ENCODE data around the gene IL1RN.
A peak's percentile ranks its signal among the peaks of the same experiment; 100 is the strongest.

The IL1RN gene

GRCh38 chr2:113149553-113150257 is 22.3 kb downstream of the IL1RN start:
- H3K9ac ChIP-seq (ENCODE audit: low read depth, low read length): no peak overlapping the region
- no peaks in the 10 kb centered on the region for H3K4me1 ChIP-seq (ENCODE audit: insufficient read depth, low read length)
- H3K27ac ChIP-seq (ENCODE audit: low read length): no peak overlapping the region
- no peaks in the 10 kb centered on the region for H3K36me3 ChIP-seq (ENCODE audit: insufficient read depth, low read depth, low read length)
- no peaks in the 10 kb centered on the region for H3K9me3 ChIP-seq (ENCODE audit: insufficient read depth, low read depth, low read length)
- no peaks in the 10 kb centered on the region; the same call in 1 of the 2 replicates for H3K27me3 ChIP-seq (ENCODE audit: insufficient read depth, low read length)
- H3K4me3 ChIP-seq (ENCODE audit: low read length): no peak overlapping the region

GRCh38 chr2:113150258-113150601 is 22.8 kb downstream of the IL1RN start:
- no peaks in the 10 kb centered on the region; the same call in 1 of the 2 replicates for H3K27me3 ChIP-seq (ENCODE audit: insufficient read depth, low read length)
- H3K4me3 ChIP-seq (ENCODE audit: low read length): no peak overlapping the region
- no peaks in the 10 kb centered on the region for H3K9me3 ChIP-seq (ENCODE audit: insufficient read depth, low read depth, low read length)
- H3K36me3 ChIP-seq (ENCODE audit: insufficient read depth, low read depth, low read length): no peaks in the 10 kb centered on the region
- no peak overlapping the region for H3K9ac ChIP-seq (ENCODE audit: low read depth, low read length)
- no peak overlapping the region for H3K27ac ChIP-seq (ENCODE audit: low read length)
- H3K4me1 ChIP-seq (ENCODE audit: insufficient read depth, low read length): no peaks in the 10 kb centered on the region

- Histone ChIP-seq H3K27ac (ENCODE audit: low read length) (no peak overlapping the region), H3K9me3 (ENCODE audit: insufficient read depth, low read depth, low read length) (no peaks in the 10 kb centered on the region), H3K4me3 (ENCODE audit: low read length) (no peak overlapping the region), H3K9ac (ENCODE audit: low read depth, low read length) (no peak overlapping the region), H3K4me1 (ENCODE audit: insufficient read depth, low read length) (peaks cover 6% of the 10 kb centered on the region; the same call in 1 of the 2 replicates), H3K36me3 (ENCODE audit: insufficient read depth, low read depth, low read length) (no peaks in the 10 kb centered on the region), H3K27me3 (ENCODE audit: insufficient read depth, low read length) (peaks cover 28% of the 10 kb centered on the region)
These were observed 27.9 kb downstream of the IL1RN start for GRCh38 chr2:113155331-113155730.

- Histone ChIP-seq H3K4me3 (ENCODE audit: low read length) (peak overlapping the region; percentile 70), H3K9me3 (ENCODE audit: insufficient read depth, low read depth, low read length) (no peaks in the 10 kb centered on the region), H3K27me3 (ENCODE audit: insufficient read depth, low read length) (peaks cover 28% of the 10 kb centered on the region), H3K27ac (ENCODE audit: low read length) (no peak overlapping the region), H3K4me1 (ENCODE audit: insufficient read depth, low read length) (peaks cover 6% of the 10 kb centered on the region; the same call in 1 of the 2 replicates), H3K36me3 (ENCODE audit: insufficient read depth, low read depth, low read length) (no peaks in the 10 kb centered on the region), H3K9ac (ENCODE audit: low read depth, low read length) (no peak overlapping the region; the same call in 1 of the 2 replicates)
These were observed 29.1 kb downstream of the IL1RN start for GRCh38 chr2:113156278-113157117.

- Histone ChIP-seq H3K9me3 (ENCODE audit: insufficient read depth, low read depth, low read length) (no peaks in the 10 kb centered on the region), H3K4me3 (ENCODE audit: low read length) (peak overlapping the region; percentile 70), H3K36me3 (ENCODE audit: insufficient read depth, low read depth, low read length) (no peaks in the 10 kb centered on the region), H3K27ac (ENCODE audit: low read length) (no peak overlapping the region), H3K27me3 (ENCODE audit: insufficient read depth, low read length) (peaks cover 28% of the 10 kb centered on the region), H3K4me1 (ENCODE audit: insufficient read depth, low read length) (peaks cover 6% of the 10 kb centered on the region; the same call in 1 of the 2 replicates), H3K9ac (ENCODE audit: low read depth, low read length) (peak overlapping the region; percentile 48; the same call in 1 of the 2 replicates)
These were observed 29.9 kb downstream of the IL1RN start for GRCh38 chr2:113157118-113157896.

GRCh38 chr2:113157897-113158753 is 30.7 kb downstream of the IL1RN start:
- Histone ChIP-seq H3K36me3 (ENCODE audit: insufficient read depth, low read depth, low read length) (no peaks in the 10 kb centered on the region), H3K27me3 (ENCODE audit: insufficient read depth, low read length) (peaks cover 28% of the 10 kb centered on the region), H3K27ac (ENCODE audit: low read length) (no peak overlapping the region), H3K9ac (ENCODE audit: low read depth, low read length) (peak overlapping the region; percentile 48; the same call in 1 of the 2 replicates), H3K4me3 (ENCODE audit: low read length) (peak overlapping the region; percentile 67), H3K4me1 (ENCODE audit: insufficient read depth, low read length) (peaks cover 6% of the 10 kb centered on the region; the same call in 1 of the 2 replicates), H3K9me3 (ENCODE audit: insufficient read depth, low read depth, low read length) (no peaks in the 10 kb centered on the region)

- Histone ChIP-seq H3K27ac (ENCODE audit: low read length) (no peak overlapping the region), H3K4me3 (ENCODE audit: low read length) (no peak overlapping the region), H3K4me1 (ENCODE audit: insufficient read depth, low read length) (peaks cover 6% of the 10 kb centered on the region; the same call in 1 of the 2 replicates), H3K27me3 (ENCODE audit: insufficient read depth, low read length) (peaks cover 28% of the 10 kb centered on the region), H3K36me3 (ENCODE audit: insufficient read depth, low read depth, low read length) (no peaks in the 10 kb centered on the region), H3K9ac (ENCODE audit: low read depth, low read length) (no peak overlapping the region), H3K9me3 (ENCODE audit: insufficient read depth, low read depth, low read length) (no peaks in the 10 kb centered on the region)
These were observed 31.6 kb downstream of the IL1RN start for GRCh38 chr2:113158884-113159553.

GRCh38 chr2:113160248-113160647 is 32.9 kb downstream of the IL1RN start:
- no peak overlapping the region for H3K9ac ChIP-seq (ENCODE audit: low read depth, low read length)

GRCh38 chr2:113160962-113161361 is 33.6 kb downstream of the IL1RN start:
- no peaks in the 10 kb centered on the region for H3K9me3 ChIP-seq (ENCODE audit: insufficient read depth, low read depth, low read length)
- no peak overlapping the region for H3K27ac ChIP-seq (ENCODE audit: low read length)
- no peak overlapping the region for H3K9ac ChIP-seq (ENCODE audit: low read depth, low read length)
- no peak overlapping the region for H3K4me3 ChIP-seq (ENCODE audit: low read length)
- H3K36me3 ChIP-seq (ENCODE audit: insufficient read depth, low read depth, low read length): no peaks in the 10 kb centered on the region
- peaks cover 16% of the 10 kb centered on the region; the same call in 1 of the 2 replicates for H3K4me1 ChIP-seq (ENCODE audit: insufficient read depth, low read length)
- H3K27me3 ChIP-seq (ENCODE audit: insufficient read depth, low read length): peaks cover 28% of the 10 kb centered on the region

More at GRCh38 chr2:113160248-113160647, 32.9 kb downstream of the IL1RN start:
- no peak overlapping the region for H3K4me3 ChIP-seq (ENCODE audit: low read length)
- no peaks in the 10 kb centered on the region for H3K36me3 ChIP-seq (ENCODE audit: insufficient read depth, low read depth, low read length)
- peaks cover 28% of the 10 kb centered on the region for H3K27me3 ChIP-seq (ENCODE audit: insufficient read depth, low read length)
- no peaks in the 10 kb centered on the region for H3K9me3 ChIP-seq (ENCODE audit: insufficient read depth, low read depth, low read length)
- H3K4me1 ChIP-seq (ENCODE audit: insufficient read depth, low read length): peaks cover 10% of the 10 kb centered on the region; the same call in 1 of the 2 replicates
- no peak overlapping the region for H3K27ac ChIP-seq (ENCODE audit: low read length)

GRCh38 chr2:113162173-113162572 is 34.8 kb downstream of the IL1RN start:
- no peaks in the 10 kb centered on the region for H3K9me3 ChIP-seq (ENCODE audit: insufficient read depth, low read depth, low read length)
- H3K9ac ChIP-seq (ENCODE audit: low read depth, low read length): no peak overlapping the region

More at GRCh38 chr2:113162173-113162572, 34.8 kb downstream of the IL1RN start:
- Histone ChIP-seq H3K4me1 (ENCODE audit: insufficient read depth, low read length) (peaks cover 12% of the 10 kb centered on the region; the same call in 1 of the 2 replicates), H3K36me3 (ENCODE audit: insufficient read depth, low read depth, low read length) (no peaks in the 10 kb centered on the region), H3K27me3 (ENCODE audit: insufficient read depth, low read length) (peaks cover 22% of the 10 kb centered on the region), H3K4me3 (ENCODE audit: low read length) (no peak overlapping the region), H3K27ac (ENCODE audit: low read length) (no peak overlapping the region)

Data from iPS-20b (cell line).